ENCODE measurements around the gene SCGN. TPM values are rescaled to one million over a fixed set of nuclear protein-coding genes. Genes with fewer than 3 reads are reported as not detected.

The SCGN gene
- total and polyA plus RNA-seq, 2 of the 13 experiments (the other 11 are each of a cell fraction or from before 2014, with no cell fraction given), result 2.9 to 29.0 TPM

DNA sequence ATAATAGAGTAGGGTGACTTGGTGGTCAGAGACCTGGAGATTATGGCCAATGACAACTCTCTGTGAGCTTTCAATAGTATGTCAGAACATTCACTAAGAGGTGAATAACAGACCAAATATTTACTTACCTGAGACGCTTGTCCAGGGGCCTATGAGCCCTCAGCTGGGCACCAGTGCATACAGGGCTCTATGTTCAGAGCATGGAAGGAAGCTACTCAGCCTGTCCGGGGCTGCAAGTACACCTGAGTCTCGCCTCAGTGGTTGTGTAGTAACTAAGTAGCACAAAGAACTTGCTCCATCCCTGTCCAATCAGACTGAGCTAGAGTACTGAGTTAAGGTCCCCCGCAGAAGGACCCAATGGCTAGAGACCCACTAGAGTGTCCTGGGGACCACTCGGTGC lies 11.6 kb upstream of the SCGN start (continued):
- TF ChIP-seq, protein P1, sequence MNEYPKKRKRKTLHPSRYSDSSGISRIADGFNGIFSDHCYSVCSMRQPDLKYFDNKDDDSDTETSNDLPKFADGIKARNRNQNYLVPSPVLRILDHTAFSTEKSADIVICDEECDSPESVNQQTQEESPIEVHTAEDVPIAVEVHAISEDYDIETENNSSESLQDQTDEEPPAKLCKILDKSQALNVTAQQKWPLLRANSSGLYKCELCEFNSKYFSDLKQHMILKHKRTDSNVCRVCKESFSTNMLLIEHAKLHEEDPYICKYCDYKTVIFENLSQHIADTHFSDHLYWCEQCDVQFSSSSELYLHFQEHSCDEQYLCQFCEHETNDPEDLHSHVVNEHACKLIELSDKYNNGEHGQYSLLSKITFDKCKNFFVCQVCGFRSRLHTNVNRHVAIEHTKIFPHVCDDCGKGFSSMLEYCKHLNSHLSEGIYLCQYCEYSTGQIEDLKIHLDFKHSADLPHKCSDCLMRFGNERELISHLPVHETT (CRISPR knock-in tag; conservative IDR thresholded peaks at IDR 0.05), result no peak
- TF ChIP-seq SAFB2 (CRISPR knock-in tag; IDR thresholded peaks at IDR 0.05; ENCODE audit: borderline replicate concordance, low read depth) (no peak), CBX1 (IDR thresholded peaks at IDR 0.05; ENCODE audit: low read depth) (no peak), ZFP62 (CRISPR knock-in tag; IDR thresholded peaks at IDR 0.05) (no peak), GPN1 (CRISPR knock-in tag; IDR thresholded peaks at IDR 0.05; ENCODE audit: borderline replicate concordance) (no peak), ZFP36 (IDR thresholded peaks at IDR 0.05; ENCODE audit: borderline replicate concordance, low read depth, low read length, partially characterized antibody) (no peak), SNRNP70 (IDR thresholded peaks at IDR 0.05; ENCODE audit: low read depth, low read length) (no peak), ZSCAN29 (CRISPR knock-in tag; conservative IDR thresholded peaks at IDR 0.05) (no peak), ZNF326 (CRISPR knock-in tag; IDR thresholded peaks at IDR 0.05; ENCODE audit: borderline replicate concordance) (no peak), XBP1 (CRISPR knock-in tag; IDR thresholded peaks at IDR 0.05) (no peak), ZNF468 (CRISPR knock-in tag; IDR thresholded peaks at IDR 0.05) (no peak), ZNF17 (CRISPR knock-in tag; IDR thresholded peaks at IDR 0.05) (no peak), SP1 (IDR thresholded peaks at IDR 0.05) (no peak), SP1 (CRISPR knock-in tag; IDR thresholded peaks at IDR 0.05) (no peak), ZNF746 (CRISPR knock-in tag; IDR thresholded peaks at IDR 0.05) (no peak), ZNF205 (CRISPR knock-in tag; IDR thresholded peaks at IDR 0.05) (no peak), CBX5 (CRISPR knock-in tag; IDR thresholded peaks at IDR 0.05; ENCODE audit: borderline replicate concordance) (no peak), ZNF10 (CRISPR knock-in tag; IDR thresholded peaks at IDR 0.05; ENCODE audit: borderline replicate concordance, low read depth) (no peak), ZNF337 (CRISPR knock-in tag; IDR thresholded peaks at IDR 0.05; ENCODE audit: borderline replicate concordance, low read depth) (no peak), LCORL (IDR thresholded peaks at IDR 0.05) (no peak), LCORL (CRISPR knock-in tag; IDR thresholded peaks at IDR 0.05) (peak; percentile 32; the same call in 1 of the 2 replicates), ZNF343 (CRISPR knock-in tag; IDR thresholded peaks at IDR 0.05) (no peak), RELA (CRISPR knock-in tag; IDR thresholded peaks at IDR 0.05) (no peak)
- TF ChIP-seq, protein P2, sequence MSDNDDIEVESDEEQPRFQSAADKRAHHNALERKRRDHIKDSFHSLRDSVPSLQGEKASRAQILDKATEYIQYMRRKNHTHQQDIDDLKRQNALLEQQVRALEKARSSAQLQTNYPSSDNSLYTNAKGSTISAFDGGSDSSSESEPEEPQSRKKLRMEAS (IDR thresholded peaks at IDR 0.05), result no peak
- TF ChIP-seq, protein P3, sequence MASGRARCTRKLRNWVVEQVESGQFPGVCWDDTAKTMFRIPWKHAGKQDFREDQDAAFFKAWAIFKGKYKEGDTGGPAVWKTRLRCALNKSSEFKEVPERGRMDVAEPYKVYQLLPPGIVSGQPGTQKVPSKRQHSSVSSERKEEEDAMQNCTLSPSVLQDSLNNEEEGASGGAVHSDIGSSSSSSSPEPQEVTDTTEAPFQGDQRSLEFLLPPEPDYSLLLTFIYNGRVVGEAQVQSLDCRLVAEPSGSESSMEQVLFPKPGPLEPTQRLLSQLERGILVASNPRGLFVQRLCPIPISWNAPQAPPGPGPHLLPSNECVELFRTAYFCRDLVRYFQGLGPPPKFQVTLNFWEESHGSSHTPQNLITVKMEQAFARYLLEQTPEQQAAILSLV (CRISPR knock-in tag; IDR thresholded peaks at IDR 0.05; ENCODE audit: borderline replicate concordance), result 0 out of 2 replicates have a peak, but pooled peaks have one; percentile 15
- TF ChIP-seq, protein P4, sequence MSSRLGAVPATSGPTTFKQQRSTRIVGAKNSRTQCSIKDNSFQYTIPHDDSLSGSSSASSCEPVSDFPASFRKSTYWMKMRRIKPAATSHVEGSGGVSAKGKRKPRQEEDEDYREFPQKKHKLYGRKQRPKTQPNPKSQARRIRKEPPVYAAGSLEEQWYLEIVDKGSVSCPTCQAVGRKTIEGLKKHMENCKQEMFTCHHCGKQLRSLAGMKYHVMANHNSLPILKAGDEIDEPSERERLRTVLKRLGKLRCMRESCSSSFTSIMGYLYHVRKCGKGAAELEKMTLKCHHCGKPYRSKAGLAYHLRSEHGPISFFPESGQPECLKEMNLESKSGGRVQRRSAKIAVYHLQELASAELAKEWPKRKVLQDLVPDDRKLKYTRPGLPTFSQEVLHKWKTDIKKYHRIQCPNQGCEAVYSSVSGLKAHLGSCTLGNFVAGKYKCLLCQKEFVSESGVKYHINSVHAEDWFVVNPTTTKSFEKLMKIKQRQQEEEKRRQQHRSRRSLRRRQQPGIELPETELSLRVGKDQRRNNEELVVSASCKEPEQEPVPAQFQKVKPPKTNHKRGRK (CRISPR knock-in tag; IDR thresholded peaks at IDR 0.05), result no peak
- TF ChIP-seq, protein P5, sequence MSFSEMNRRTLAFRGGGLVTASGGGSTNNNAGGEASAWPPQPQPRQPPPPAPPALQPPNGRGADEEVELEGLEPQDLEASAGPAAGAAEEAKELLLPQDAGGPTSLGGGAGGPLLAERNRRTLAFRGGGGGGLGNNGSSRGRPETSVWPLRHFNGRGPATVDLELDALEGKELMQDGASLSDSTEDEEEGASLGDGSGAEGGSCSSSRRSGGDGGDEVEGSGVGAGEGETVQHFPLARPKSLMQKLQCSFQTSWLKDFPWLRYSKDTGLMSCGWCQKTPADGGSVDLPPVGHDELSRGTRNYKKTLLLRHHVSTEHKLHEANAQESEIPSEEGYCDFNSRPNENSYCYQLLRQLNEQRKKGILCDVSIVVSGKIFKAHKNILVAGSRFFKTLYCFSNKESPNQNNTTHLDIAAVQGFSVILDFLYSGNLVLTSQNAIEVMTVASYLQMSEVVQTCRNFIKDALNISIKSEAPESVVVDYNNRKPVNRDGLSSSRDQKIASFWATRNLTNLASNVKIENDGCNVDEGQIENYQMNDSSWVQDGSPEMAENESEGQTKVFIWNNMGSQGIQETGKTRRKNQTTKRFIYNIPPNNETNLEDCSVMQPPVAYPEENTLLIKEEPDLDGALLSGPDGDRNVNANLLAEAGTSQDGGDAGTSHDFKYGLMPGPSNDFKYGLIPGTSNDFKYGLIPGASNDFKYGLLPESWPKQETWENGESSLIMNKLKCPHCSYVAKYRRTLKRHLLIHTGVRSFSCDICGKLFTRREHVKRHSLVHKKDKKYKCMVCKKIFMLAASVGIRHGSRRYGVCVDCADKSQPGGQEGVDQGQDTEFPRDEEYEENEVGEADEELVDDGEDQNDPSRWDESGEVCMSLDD (CRISPR knock-in tag; IDR thresholded peaks at IDR 0.05; ENCODE audit: borderline replicate concordance), result no peak
